Measurements from ENCODE around the gene ZNF205. TPM values are rescaled to one million over a fixed set of nuclear protein-coding genes. Genes with fewer than 3 reads are reported as not detected.

ZNF205 gene
- total RNA-seq, 6 experiments from 2014 or later: 4.0 to 8.4 (median 5.4) TPM

- H3K4me3 ChIP-seq: no peak overlapping the region
- H3K4me1 ChIP-seq: peaks cover 0 to 6% (median 0%) of the 10 kb centered on the region in 4 donors
- ATAC-seq: no peak
- TF ChIP-seq CTCF (IDR thresholded peaks at IDR 0.05): no peak
- H3K27me3 ChIP-seq: no peaks in the 10 kb centered on the region
- DNase-seq: peak in 1 of 3 donors; percentile 40
- 89% methylated on average over 7 of the region's 33 CpGs for WGBS (ENCODE audit: insufficient coverage, low coverage, low lambda C conversion rate, missing lambda C conversion rate)
- H3K27ac ChIP-seq: no peak overlapping the region
- intact Hi-C loops (cut with DNase I): no loop called here
- H3K9me3 ChIP-seq: no peaks in the 10 kb centered on the region
- H3K36me3 ChIP-seq: peaks cover 0 to 7% (median 0%) of the 10 kb centered on the region in 4 donors
Observed at GRCh38 chr16:3119286-3119685, 6.9 kb downstream of the ZNF205 start.

- intact Hi-C loops (cut with DNase I): no loop called here
- Histone ChIP-seq H3K27ac (no peak overlapping the region), H3K4me3 (no peak overlapping the region), H3K9me3 (no peaks in the 10 kb centered on the region), H3K36me3 (peaks cover 0 to 7% (median 0%) of the 10 kb centered on the region in 4 donors), H3K4me1 (peaks cover 0 to 6% (median under 1%) of the 10 kb centered on the region in 4 donors), H3K27me3 (no peaks in the 10 kb centered on the region)
- ATAC-seq: no peak
- WGBS (ENCODE audit: insufficient coverage, low coverage, low lambda C conversion rate, missing lambda C conversion rate): no CpG with 5 or more reads among the region's 57 CpGs
- TF ChIP-seq CTCF (IDR thresholded peaks at IDR 0.05) (no peak), POLR2A (IDR thresholded peaks at IDR 0.05) (no peak)
- peak in 1 of 3 donors; percentile 48 for DNase-seq
Observed at GRCh38 chr16:3119701-3120408, 7.5 kb downstream of the ZNF205 start.

GRCh38 chr16:3120435-3120834 lies 8.0 kb downstream of the ZNF205 start:
- WGBS (ENCODE audit: insufficient coverage, low coverage, low lambda C conversion rate, missing lambda C conversion rate): 100% methylated on average over 2 of the region's 16 CpGs
- peaks cover 0 to 7% (median 0%) of the 10 kb centered on the region in 4 donors for H3K36me3 ChIP-seq

GRCh38 chr16:3121851-3122467 lies 9.6 kb downstream of the ZNF205 start:
- no peak overlapping the region for H3K4me3 ChIP-seq
- intact Hi-C loops (cut with DNase I): no loop called here
- no peaks in the 10 kb centered on the region for H3K27me3 ChIP-seq
- TF ChIP-seq CTCF (IDR thresholded peaks at IDR 0.05) (no peak), POLR2A (IDR thresholded peaks at IDR 0.05) (no peak)
- H3K27ac ChIP-seq: no peak overlapping the region
- no peaks in the 10 kb centered on the region for H3K9me3 ChIP-seq
- no peak for ATAC-seq
- H3K36me3 ChIP-seq: peaks cover 0 to 7% (median 0%) of the 10 kb centered on the region in 4 donors
- no peak for DNase-seq
- 82% methylated on average over 6 of the region's 7 CpGs for WGBS (ENCODE audit: insufficient coverage, low coverage, low lambda C conversion rate, missing lambda C conversion rate)
- H3K4me1 ChIP-seq: peaks cover 0 to 6% (median 3%) of the 10 kb centered on the region in 4 donors

More at GRCh38 chr16:3120435-3120834, 8.0 kb downstream of the ZNF205 start:
- TF ChIP-seq CTCF (IDR thresholded peaks at IDR 0.05) (no peak), POLR2A (IDR thresholded peaks at IDR 0.05) (no peak)
- DNase-seq (peak in 1 of 3 donors; percentile 44), ATAC-seq (no peak)
- peaks cover 0 to 6% (median 3%) of the 10 kb centered on the region in 4 donors for H3K4me1 ChIP-seq
- H3K27ac ChIP-seq: no peak overlapping the region
- intact Hi-C loops (cut with DNase I): no loop called here
- no peak overlapping the region for H3K4me3 ChIP-seq
- H3K9me3 ChIP-seq: no peaks in the 10 kb centered on the region
- no peaks in the 10 kb centered on the region for H3K27me3 ChIP-seq

Measured in right lobe of liver (tissue), 6 donors.